HCT116 (cell line): ENCODE results near the gene PRPF6. TPM values are rescaled to one million over a fixed set of nuclear protein-coding genes. Genes with fewer than 3 reads are reported as not detected.

Experiments
- ATAC-seq: fragments of 200-7000 bp; cut with Tn5 transposase; 2 replicates; pipeline ENCODE4 v1.9.1; 2020; ENCODE audit warnings: mild to moderate bottlenecking, moderate library complexity
- BruUV-seq: library from RNA; stranded (reverse); fragments of 400-500 nt; replicated peaks from 2 replicates; lab custom pipeline; 2021; lab: Mats Ljungman, UMichigan
- CTCF ChIA-PET: fragments of 300-600 bp; sonication (Branson Sonifier 250); formaldehyde crosslinking; loops from one replicate; lab custom pipeline; 2021; ENCODE audit warnings: antibody characterized with exemption; lab: Charles Lee
- POLR2A ChIA-PET: fragments of 300-600, 350-600 bp; sonication (Branson Sonifier 250); formaldehyde crosslinking; loops from one replicate; lab custom pipeline; 2021; ENCODE audit warnings: antibody characterized with exemption; lab: Charles Lee
- RAD21 ChIA-PET, 2 experiments: fragments of 300-600 bp; sonication (Branson Sonifier 250); formaldehyde crosslinking; loops; one replicate each; lab custom pipeline; 2023; ENCODE audit warnings: low total read pairs in 2 of 2; ENCODE audit not compliant: uncharacterized antibody in 2 of 2, unreplicated experiment in 2 of 2, low non-redundant PET in 1 of 2; lab: Charles Lee
- DNase-seq: peaks from one replicate; pipeline ENCODE4 v3.0.0-alpha.2; 2010; ENCODE audit warnings: low read depth, low spot score
- H2AFZ ChIP-seq: fragments of 200-600 bp; shearing (Covaris generic), sonication (generic); 2 replicates; pipeline ENCODE4 v1.6.1; 2017; ENCODE audit warnings: low read depth, mixed run types, mixed read lengths, antibody characterized with exemption, low read length; ENCODE audit not compliant: poor library complexity, severe bottlenecking
- H3K27ac ChIP-seq: 2 replicates; pipeline ENCODE4 v1.5.1; 2012; ENCODE audit warnings: low read depth, low read length
- H3K27me3 ChIP-seq: fragments of 200-600 bp; sonication (generic); 2 replicates; pipeline ENCODE4 v1.6.1; 2016; ENCODE audit warnings: mixed run types, low read length, mixed read lengths; ENCODE audit not compliant: insufficient read depth
- H3K36me3 ChIP-seq, 2 experiments: fragments of 200-500 bp in 1 of 2; fragments of 200-600 bp in 1 of 2; sonication (Bioruptor generic) in 1 of 2; sonication (generic) in 1 of 2; 2 replicates each; pipeline versions ENCODE4 v1.5.1 to v1.6.1; 2014 to 2016; ENCODE audit warnings: low read length in 2 of 2, inconsistent platforms in 1 of 2, mixed read lengths in 1 of 2, mixed run types in 1 of 2; ENCODE audit not compliant: insufficient read depth in 2 of 2, control insufficient read depth in 1 of 2
- H3K4me1 ChIP-seq, 2 experiments: fragments of 200-600 bp in 1 of 2; sonication (generic) in 1 of 2; 2 replicates each; pipeline versions ENCODE4 v1.5.1 to v1.6.1; 2012 to 2017; ENCODE audit warnings: low read length in 2 of 2, inconsistent platforms in 1 of 2, mild to moderate bottlenecking in 1 of 2, mixed read lengths in 1 of 2, mixed run types in 1 of 2, moderate library complexity in 1 of 2; ENCODE audit not compliant: insufficient read depth in 2 of 2, control insufficient read depth in 1 of 2
- H3K4me2 ChIP-seq: fragments of 200-600 bp; sonication (generic); 2 replicates; pipeline ENCODE4 v1.6.1; 2017; ENCODE audit warnings: mixed run types, low read length, mixed read lengths
- H3K4me3 ChIP-seq, 2 experiments: fragments of 200-600 bp in 1 of 2; sonication (generic) in 1 of 2; replicated peaks in 1 of 2; 2 replicates each; pipeline ENCODE4 v1.5.1; 2011 to 2016; ENCODE audit warnings: low read length in 2 of 2, control low read depth in 1 of 2, low read depth in 1 of 2, mild to moderate bottlenecking in 1 of 2, mixed read lengths in 1 of 2, mixed run types in 1 of 2
- H3K79me2 ChIP-seq: fragments of 200-600 bp; sonication (generic); 2 replicates; pipeline ENCODE4 v1.6.1; 2017; ENCODE audit warnings: mild to moderate bottlenecking, mixed run types, low read length, moderate library complexity, mixed read lengths; ENCODE audit not compliant: insufficient read depth
- H3K9ac ChIP-seq: fragments of 200-600 bp; sonication (generic); 2 replicates; pipeline ENCODE4 v1.6.1; 2016; ENCODE audit warnings: low read length, mixed read lengths
- H3K9me2 ChIP-seq: fragments of 200-600 bp; sonication (generic), shearing (Covaris generic); 2 replicates; pipeline ENCODE4 v1.6.1; 2017; ENCODE audit warnings: mixed run types, mild to moderate bottlenecking, moderate library complexity; ENCODE audit not compliant: insufficient read depth
- H3K9me3 ChIP-seq, 2 experiments: fragments of 200-500 bp in 1 of 2; fragments of 200-600 bp in 1 of 2; sonication (Bioruptor generic) in 1 of 2; sonication (generic) in 1 of 2; 2 replicates each; pipeline ENCODE4 v1.6.1; 2014 to 2017; ENCODE audit warnings: low read length in 2 of 2, mixed read lengths in 2 of 2, inconsistent platforms in 1 of 2, low read depth in 1 of 2, mild to moderate bottlenecking in 1 of 2, mixed run types in 1 of 2, moderate library complexity in 1 of 2; ENCODE audit not compliant: control insufficient read depth in 1 of 2, insufficient read depth in 1 of 2
- H4K20me1 ChIP-seq: fragments of 200-600 bp; sonication (generic), shearing (Covaris generic); 2 replicates; pipeline ENCODE4 v1.6.1; 2017; ENCODE audit warnings: mixed run types, mild to moderate bottlenecking, moderate library complexity; ENCODE audit not compliant: insufficient read depth
- ATF3 ChIP-seq: IDR thresholded peaks from 2 replicates; pipeline ENCODE4 v1.6.1; 2012
- CEBPB ChIP-seq: IDR thresholded peaks from 2 replicates; pipeline ENCODE4 v1.6.1; 2012; ENCODE audit warnings: low read depth
- CTCF ChIP-seq, 3 experiments: fragments of 200-600 bp in 1 of 3; sonication (generic) in 1 of 3; IDR thresholded peaks in 2 of 3; conservative IDR thresholded peaks in 1 of 3; 2 replicates each; pipeline ENCODE4 v1.5.1; 2012 to 2017; ENCODE audit warnings: low read depth in 2 of 3, low read length in 2 of 3, antibody characterized with exemption in 1 of 3, borderline replicate concordance in 1 of 3, control low read depth in 1 of 3, mild to moderate bottlenecking in 1 of 3, mixed read lengths in 1 of 3, mixed run types in 1 of 3, moderate library complexity in 1 of 3; ENCODE audit not compliant: insufficient read depth in 1 of 3
- EGR1 ChIP-seq: IDR thresholded peaks from 2 replicates; pipeline ENCODE4 v1.6.1; 2012; ENCODE audit warnings: low read depth
- EZH2 ChIP-seq: fragments of 200-600 bp; sonication (generic); IDR thresholded peaks from 2 replicates; pipeline ENCODE4 v1.6.1; 2017; ENCODE audit warnings: antibody characterized with exemption, mixed run types
- EZH2phosphoT487 ChIP-seq: fragments of 200-600 bp; IDR thresholded peaks from 2 replicates; pipeline ENCODE4 v1.6.1; 2018; ENCODE audit warnings: antibody characterized with exemption, borderline replicate concordance
- FOSL1 ChIP-seq: IDR thresholded peaks from 2 replicates; pipeline ENCODE4 v1.6.1; 2012; ENCODE audit warnings: low read depth
- JUND ChIP-seq: IDR thresholded peaks from 2 replicates; pipeline ENCODE4 v1.6.1; 2012
- MAX ChIP-seq: IDR thresholded peaks from 2 replicates; pipeline ENCODE4 v1.6.1; 2012
- POLR2A ChIP-seq: IDR thresholded peaks from 2 replicates; pipeline ENCODE4 v1.7.0; 2011; ENCODE audit warnings: borderline replicate concordance; ENCODE audit not compliant: insufficient read depth, insufficient read length; ENCODE audit errors: extremely low read depth
- POLR2AphosphoS5 ChIP-seq: IDR thresholded peaks from 2 replicates; pipeline ENCODE4 v1.6.1; 2011; ENCODE audit warnings: mild to moderate bottlenecking, low read depth, low read length, moderate library complexity
- RAD21 ChIP-seq: IDR thresholded peaks from 2 replicates; pipeline ENCODE4 v1.6.1; 2012; ENCODE audit warnings: low read depth, mild to moderate bottlenecking
- SRF ChIP-seq: IDR thresholded peaks from 2 replicates; pipeline ENCODE4 v1.6.1; 2012; ENCODE audit warnings: low read depth
- TCF7L2 ChIP-seq: IDR thresholded peaks from 2 replicates; pipeline ENCODE4 v1.7.0; 2011; ENCODE audit warnings: borderline replicate concordance, inconsistent platforms; ENCODE audit not compliant: insufficient read depth, insufficient read length; ENCODE audit errors: extremely low read depth
- YY1 ChIP-seq: IDR thresholded peaks from 2 replicates; pipeline ENCODE4 v1.6.1; 2011; ENCODE audit warnings: low read length, low read depth, moderate library complexity, mild to moderate bottlenecking; ENCODE audit not compliant: insufficient replicate concordance; ENCODE audit errors: extremely low read depth
- intact Hi-C: fragments of 100-400 bp; cut with micrococcal nuclease; formaldehyde crosslinking; loops from 2 replicates; pipeline ENCODE4 v1.10.0; 2022
- total RNA-seq: library from RNA; stranded (reverse); gene quantifications from one replicate; pipeline ENCODE4 v1.2.1, GENCODE V29; 2021; ENCODE audit not compliant: unreplicated experiment

Gene PRPF6
- total RNA-seq, 1 experiment from 2014 or later = 74.9 TPM

- Histone ChIP-seq H3K27ac (no peak overlapping the region), H3K4me1 (no peaks in the 10 kb centered on the region), H3K9ac (no peak overlapping the region), H2AFZ (no peak overlapping the region), H3K9me3 (no peaks in the 10 kb centered on the region), H3K36me3 (peaks cover 33 to 37% of the 10 kb centered on the region in 2 experiments), H3K79me2 (no peaks in the 10 kb centered on the region), H3K4me2 (no peak overlapping the region), H3K4me3 (no peak overlapping the region), H4K20me1 (no peaks in the 10 kb centered on the region), H3K27me3 (no peaks in the 10 kb centered on the region), H3K9me2 (no peaks in the 10 kb centered on the region)
- no peak for DNase-seq
- intact Hi-C loops = no loop called here
- POLR2A ChIA-PET = no interaction called here
- ATAC-seq = no peak
- CTCF ChIA-PET = no interaction called here
- RAD21 ChIA-PET = no interaction called here
- TF ChIP-seq POLR2A (no peak), YY1 (no peak), TCF7L2 (no peak), EGR1 (no peak), JUND (no peak), EZH2phosphoT487 (no peak), EZH2 (no peak), FOSL1 (no peak), SRF (no peak), ATF3 (no peak)
- no TSS peak for BruUV-seq
Observed at GRCh38 chr20:64025101-64025825, 44.3 kb downstream of the PRPF6 start.

- no peak overlapping the region for H3K9ac ChIP-seq
- H3K9me3 ChIP-seq = no peaks in the 10 kb centered on the region
- H3K4me1 ChIP-seq = no peaks in the 10 kb centered on the region
- no peak overlapping the region for H3K27ac ChIP-seq
- BruUV-seq = no TSS peak
- no peaks in the 10 kb centered on the region for H3K27me3 ChIP-seq
- ChIA-PET RAD21 (no interaction called here), CTCF (no interaction called here), POLR2A (no interaction called here)
- no peaks in the 10 kb centered on the region for H3K9me2 ChIP-seq
- no peak for ATAC-seq
- H3K4me3 ChIP-seq = no peak overlapping the region
- no peak overlapping the region for H2AFZ ChIP-seq
- no peak overlapping the region for H3K4me2 ChIP-seq
- DNase-seq = no peak
- no peaks in the 10 kb centered on the region for H3K79me2 ChIP-seq
- peaks cover 33 to 35% of the 10 kb centered on the region in 2 experiments for H3K36me3 ChIP-seq
- no peaks in the 10 kb centered on the region for H4K20me1 ChIP-seq
- intact Hi-C loops = no loop called here
- TF ChIP-seq EZH2phosphoT487 (no peak), POLR2A (no peak), RAD21 (no peak), FOSL1 (no peak), ATF3 (no peak), CTCF (IDR thresholded peaks at IDR 0.05 in 2 of 3, conservative IDR thresholded peaks at IDR 0.05 in 1 of 3; ENCODE audit: borderline replicate concordance in 1 of 3, insufficient read depth in 1 of 3, low read depth in 2 of 3, low read length in 2 of 3) (no peak), EZH2 (no peak), EGR1 (no peak), SRF (no peak), POLR2AphosphoS5 (no peak), MAX (no peak), CEBPB (no peak)
Observed at GRCh38 chr20:64025826-64026412, 45.0 kb downstream of the PRPF6 start.
